Thymus (tissue), 11 donors: ENCODE measurements around the gene CEBPB. TPM values are rescaled to one million over a fixed set of nuclear protein-coding genes. Genes with fewer than 3 reads are reported as not detected.

Experiments used
- DNase-seq, 9 donors: peaks; one replicate each; pipeline ENCODE4 v3.0.0-alpha.2; 2013; ENCODE audit warnings: low spot score in 9 of 9, low read depth in 6 of 9, missing footprints in 1 of 9
- H3K27ac ChIP-seq, 2 donors: one replicate each; pipeline ENCODE4 v1.5.1; 2013; ENCODE audit warnings: control low read depth in 1 of 2, low read depth in 1 of 2, low read length in 1 of 2, mild to moderate bottlenecking in 1 of 2, moderate library complexity in 1 of 2
- H3K27me3 ChIP-seq, 2 donors: one replicate each; pipeline ENCODE4 v1.5.1; 2013; ENCODE audit warnings: low read length in 1 of 2; ENCODE audit not compliant: control insufficient read depth in 2 of 2, insufficient read depth in 1 of 2
- H3K36me3 ChIP-seq, 2 donors: one replicate each; pipeline ENCODE4 v1.5.1; 2013; ENCODE audit warnings: low read length in 1 of 2, mild to moderate bottlenecking in 1 of 2, moderate library complexity in 1 of 2; ENCODE audit not compliant: control insufficient read depth in 2 of 2, insufficient read depth in 2 of 2
- H3K4me1 ChIP-seq, 2 donors: one replicate each; pipeline ENCODE4 v1.5.1; 2013; ENCODE audit warnings: low read length in 2 of 2; ENCODE audit not compliant: control insufficient read depth in 2 of 2, insufficient read depth in 2 of 2
- H3K4me3 ChIP-seq, 2 donors: one replicate each; pipeline ENCODE4 v1.5.1; 2013; ENCODE audit warnings: low read length in 2 of 2, control low read depth in 1 of 2, mild to moderate bottlenecking in 1 of 2
- H3K9me3 ChIP-seq, 2 donors: one replicate each; pipeline ENCODE4 v1.5.1; 2013; ENCODE audit warnings: low read length in 1 of 2, mild to moderate bottlenecking in 1 of 2; ENCODE audit not compliant: control insufficient read depth in 2 of 2, insufficient read depth in 1 of 2
- WGBS: extraction: QIAGEN DNeasy Blood & Tissue Kit; methylation state at CpG from one replicate; pipeline ENCODE4 v1.1.7; 2013; 5-methylcytosine and 5-hydroxymethylcytosine counted together
- polyA plus RNA-seq: library from polyadenylated mRNA; stranded (reverse); fragments of 200-250 nt; gene quantifications from one replicate; pipeline ENCODE4 v1.2.3, GENCODE V29; 2013
- total RNA-seq: library from RNA; stranded (reverse); fragments of 120-200 nt; gene quantifications from one replicate; pipeline ENCODE4 v1.2.4, GENCODE V29; 2013
- donor health status: healthy.

CEBPB gene
- total and polyA plus RNA-seq, 2 donors, result 9.2 to 42.9 TPM

- H3K4me1 ChIP-seq, result peaks cover 0 to 3% of the 10 kb centered on the region in 2 donors
- peaks cover 0 to 3% of the 10 kb centered on the region in 2 donors for H3K27me3 ChIP-seq
- no peak for DNase-seq
- peak overlapping the region in 1 of 2 donors; percentile 6 for H3K27ac ChIP-seq
- H3K9me3 ChIP-seq, result no peaks in the 10 kb centered on the region
- 94% methylated on average over 9 of the region's 9 CpGs for WGBS
- no peak overlapping the region for H3K4me3 ChIP-seq
- H3K36me3 ChIP-seq, result no peaks in the 10 kb centered on the region
These were observed 26.9 kb upstream of the CEBPB start for GRCh38 chr20:50163570-50164317.

GRCh38 chr20:50165684-50166554 lies 24.7 kb upstream of the CEBPB start:
- 23% methylated on average over 20 of the region's 20 CpGs for WGBS
- no peaks in the 10 kb centered on the region for H3K27me3 ChIP-seq
- peak overlapping the region; percentile 72 to 74 for H3K27ac ChIP-seq
- peak in 3 of 9 donors; percentile 28 to 59 (median 44) for DNase-seq
- no peak overlapping the region for H3K4me3 ChIP-seq
- peaks cover 0 to 6% of the 10 kb centered on the region in 2 donors for H3K4me1 ChIP-seq
- peaks cover 0 to 8% of the 10 kb centered on the region in 2 donors for H3K9me3 ChIP-seq
- H3K36me3 ChIP-seq, result no peaks in the 10 kb centered on the region

GRCh38 chr20:50169329-50169823 lies 21.3 kb upstream of the CEBPB start:
- Histone ChIP-seq H3K4me3 (no peak overlapping the region), H3K27ac (no peak overlapping the region), H3K9me3 (peaks cover 0 to 8% of the 10 kb centered on the region in 2 donors), H3K27me3 (peaks cover 0 to 20% of the 10 kb centered on the region in 2 donors), H3K36me3 (no peaks in the 10 kb centered on the region), H3K4me1 (peaks cover 0 to 13% of the 10 kb centered on the region in 2 donors)
- peak in 5 of 9 donors; percentile 43 to 83 (median 71) for DNase-seq
- 30% methylated on average over 5 of the region's 5 CpGs for WGBS

- H3K27me3 ChIP-seq, result peaks cover 0 to 20% of the 10 kb centered on the region in 2 donors
- H3K36me3 ChIP-seq, result no peaks in the 10 kb centered on the region
- H3K27ac ChIP-seq, result peak overlapping the region in 1 of 2 donors; percentile 47
- peaks cover 0 to 11% of the 10 kb centered on the region in 2 donors for H3K4me1 ChIP-seq
- no peak overlapping the region for H3K4me3 ChIP-seq
- WGBS, result 94% methylated on average over 14 of the region's 14 CpGs
- no peak for DNase-seq
- peaks cover 0 to 8% of the 10 kb centered on the region in 2 donors for H3K9me3 ChIP-seq
These were observed 19.9 kb upstream of the CEBPB start for GRCh38 chr20:50170549-50171220.

DNA sequence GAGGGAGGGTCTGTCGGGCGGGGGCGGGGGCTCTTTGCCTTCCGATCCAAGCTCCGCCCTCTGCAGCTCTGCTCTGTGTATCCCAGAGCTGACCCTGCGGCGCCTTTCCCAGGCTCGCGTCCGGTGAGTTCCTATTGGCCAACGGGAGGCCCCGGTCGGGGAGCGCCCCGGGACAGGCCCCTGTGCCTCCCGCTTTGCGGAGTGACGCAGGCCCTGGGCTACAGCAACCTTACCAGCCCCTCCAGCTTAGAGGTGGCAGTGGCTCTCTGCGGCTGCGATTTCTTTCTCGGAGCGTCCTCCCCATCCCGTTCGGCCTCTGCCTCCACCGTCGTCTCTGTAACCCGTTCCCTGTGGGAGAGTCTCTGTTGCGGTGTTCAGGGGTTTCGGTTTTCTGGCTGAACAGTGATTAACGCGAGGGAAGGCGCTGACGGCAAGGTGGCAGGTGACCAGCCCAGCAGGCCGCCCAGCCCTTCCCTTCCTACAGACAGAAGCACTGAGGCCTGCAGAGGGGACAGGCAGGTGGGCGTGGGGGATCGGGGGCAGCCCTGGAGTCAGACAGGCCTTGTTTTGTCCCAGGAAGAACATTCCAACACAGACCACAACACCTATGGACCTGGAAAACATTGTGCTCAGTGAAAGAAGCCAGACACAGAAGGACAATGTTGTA lies 18.1 kb upstream of the CEBPB start:
- no peaks in the 10 kb centered on the region for H3K36me3 ChIP-seq
- H3K27me3 ChIP-seq, result peaks cover 0 to 20% of the 10 kb centered on the region in 2 donors
- peaks cover 0 to 8% of the 10 kb centered on the region in 2 donors for H3K9me3 ChIP-seq
- H3K4me1 ChIP-seq, result peaks cover 0 to 11% of the 10 kb centered on the region in 2 donors
- 18% methylated on average over 36 of the region's 36 CpGs for WGBS
- DNase-seq, result no peak
- peak overlapping the region; percentile 3 to 69 for H3K27ac ChIP-seq
- H3K4me3 ChIP-seq, result peak overlapping the region in 1 of 2 donors; percentile 29

- H3K27me3 ChIP-seq, result peaks cover 0 to 20% of the 10 kb centered on the region in 2 donors
- H3K27ac ChIP-seq, result no peak overlapping the region
- no peaks in the 10 kb centered on the region for H3K36me3 ChIP-seq
- H3K9me3 ChIP-seq, result peaks cover 0 to 7% of the 10 kb centered on the region in 2 donors
- peaks cover 0 to 11% of the 10 kb centered on the region in 2 donors for H3K4me1 ChIP-seq
- no peak overlapping the region for H3K4me3 ChIP-seq
- DNase-seq, result no peak
- WGBS, result 86% methylated on average over 5 of the region's 5 CpGs
These were observed 16.2 kb upstream of the CEBPB start for GRCh38 chr20:50174456-50174855.

DNA sequence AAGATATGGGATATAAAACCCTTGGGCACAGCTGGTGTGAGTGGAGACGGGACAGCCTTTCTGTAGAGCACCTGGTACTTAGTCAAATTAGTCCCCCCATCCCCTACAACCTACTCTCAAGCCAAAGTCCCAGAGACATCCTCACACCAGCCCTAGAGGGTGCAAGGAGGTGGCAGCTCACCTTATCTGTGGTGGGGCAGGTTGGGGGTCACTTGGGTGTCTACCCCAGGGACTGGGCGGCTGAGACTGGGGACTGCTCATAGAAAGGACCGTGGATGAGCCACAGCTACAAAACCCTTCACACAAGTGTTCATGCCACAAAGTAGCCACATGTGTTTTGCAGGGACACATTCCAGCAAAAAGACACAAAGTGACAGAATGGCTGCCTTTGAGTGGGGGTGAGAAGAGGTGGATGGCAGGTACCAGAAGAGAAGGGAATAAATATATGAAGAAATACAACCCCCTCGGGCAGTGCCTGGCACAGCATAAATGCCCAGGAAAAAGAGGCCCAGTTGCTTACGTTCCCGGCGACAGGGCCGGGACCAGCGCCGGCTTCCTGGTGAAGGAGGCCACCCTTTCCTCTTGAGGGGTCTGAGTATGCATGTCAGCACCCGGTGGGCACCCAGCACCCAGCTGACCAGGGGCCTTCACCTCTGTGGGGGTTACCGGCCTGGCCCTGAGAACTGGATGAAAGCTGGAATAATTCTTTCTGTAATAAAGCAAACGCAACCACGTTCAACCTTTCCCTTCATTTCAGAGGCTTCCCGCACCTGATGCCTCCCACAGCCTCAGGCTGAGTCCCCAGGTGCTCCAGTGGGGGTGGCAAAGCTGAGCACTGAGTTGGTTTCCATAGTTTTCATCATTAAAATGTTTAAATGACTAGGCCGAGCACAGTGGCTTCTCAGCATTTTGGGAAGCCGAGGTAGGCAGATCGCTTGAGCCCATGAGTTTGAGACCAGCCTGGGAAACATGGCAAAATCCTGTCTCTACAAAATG lies 14.4 kb upstream of the CEBPB start:
- 98% methylated on average over 18 of the region's 18 CpGs for WGBS

More for the DNA sequence above, 14.4 kb upstream of the CEBPB start:
- no peaks in the 10 kb centered on the region for H3K36me3 ChIP-seq
- no peak overlapping the region for H3K4me3 ChIP-seq
- no peak overlapping the region for H3K27ac ChIP-seq
- DNase-seq, result no peak
- peaks cover 0 to 7% of the 10 kb centered on the region in 2 donors for H3K4me1 ChIP-seq
- H3K9me3 ChIP-seq, result no peaks in the 10 kb centered on the region
- H3K27me3 ChIP-seq, result peaks cover 0 to 19% of the 10 kb centered on the region in 2 donors
